HG02981 (cell line): ENCODE results near the gene SPAG9.
A peak's percentile ranks its signal among the peaks of the same experiment; 100 is the strongest.

ENCODE experiments used
- ATAC-seq: cut with Tn5 transposase; IDR thresholded peaks from one replicate; pipeline ENCODE4 v1.9.1; 2021; ENCODE audit warnings: mild to moderate bottlenecking, moderate library complexity; ENCODE audit not compliant: unreplicated experiment

The SPAG9 gene, protein sequence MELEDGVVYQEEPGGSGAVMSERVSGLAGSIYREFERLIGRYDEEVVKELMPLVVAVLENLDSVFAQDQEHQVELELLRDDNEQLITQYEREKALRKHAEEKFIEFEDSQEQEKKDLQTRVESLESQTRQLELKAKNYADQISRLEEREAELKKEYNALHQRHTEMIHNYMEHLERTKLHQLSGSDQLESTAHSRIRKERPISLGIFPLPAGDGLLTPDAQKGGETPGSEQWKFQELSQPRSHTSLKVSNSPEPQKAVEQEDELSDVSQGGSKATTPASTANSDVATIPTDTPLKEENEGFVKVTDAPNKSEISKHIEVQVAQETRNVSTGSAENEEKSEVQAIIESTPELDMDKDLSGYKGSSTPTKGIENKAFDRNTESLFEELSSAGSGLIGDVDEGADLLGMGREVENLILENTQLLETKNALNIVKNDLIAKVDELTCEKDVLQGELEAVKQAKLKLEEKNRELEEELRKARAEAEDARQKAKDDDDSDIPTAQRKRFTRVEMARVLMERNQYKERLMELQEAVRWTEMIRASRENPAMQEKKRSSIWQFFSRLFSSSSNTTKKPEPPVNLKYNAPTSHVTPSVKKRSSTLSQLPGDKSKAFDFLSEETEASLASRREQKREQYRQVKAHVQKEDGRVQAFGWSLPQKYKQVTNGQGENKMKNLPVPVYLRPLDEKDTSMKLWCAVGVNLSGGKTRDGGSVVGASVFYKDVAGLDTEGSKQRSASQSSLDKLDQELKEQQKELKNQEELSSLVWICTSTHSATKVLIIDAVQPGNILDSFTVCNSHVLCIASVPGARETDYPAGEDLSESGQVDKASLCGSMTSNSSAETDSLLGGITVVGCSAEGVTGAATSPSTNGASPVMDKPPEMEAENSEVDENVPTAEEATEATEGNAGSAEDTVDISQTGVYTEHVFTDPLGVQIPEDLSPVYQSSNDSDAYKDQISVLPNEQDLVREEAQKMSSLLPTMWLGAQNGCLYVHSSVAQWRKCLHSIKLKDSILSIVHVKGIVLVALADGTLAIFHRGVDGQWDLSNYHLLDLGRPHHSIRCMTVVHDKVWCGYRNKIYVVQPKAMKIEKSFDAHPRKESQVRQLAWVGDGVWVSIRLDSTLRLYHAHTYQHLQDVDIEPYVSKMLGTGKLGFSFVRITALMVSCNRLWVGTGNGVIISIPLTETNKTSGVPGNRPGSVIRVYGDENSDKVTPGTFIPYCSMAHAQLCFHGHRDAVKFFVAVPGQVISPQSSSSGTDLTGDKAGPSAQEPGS (N-terminal part only)

DNA sequence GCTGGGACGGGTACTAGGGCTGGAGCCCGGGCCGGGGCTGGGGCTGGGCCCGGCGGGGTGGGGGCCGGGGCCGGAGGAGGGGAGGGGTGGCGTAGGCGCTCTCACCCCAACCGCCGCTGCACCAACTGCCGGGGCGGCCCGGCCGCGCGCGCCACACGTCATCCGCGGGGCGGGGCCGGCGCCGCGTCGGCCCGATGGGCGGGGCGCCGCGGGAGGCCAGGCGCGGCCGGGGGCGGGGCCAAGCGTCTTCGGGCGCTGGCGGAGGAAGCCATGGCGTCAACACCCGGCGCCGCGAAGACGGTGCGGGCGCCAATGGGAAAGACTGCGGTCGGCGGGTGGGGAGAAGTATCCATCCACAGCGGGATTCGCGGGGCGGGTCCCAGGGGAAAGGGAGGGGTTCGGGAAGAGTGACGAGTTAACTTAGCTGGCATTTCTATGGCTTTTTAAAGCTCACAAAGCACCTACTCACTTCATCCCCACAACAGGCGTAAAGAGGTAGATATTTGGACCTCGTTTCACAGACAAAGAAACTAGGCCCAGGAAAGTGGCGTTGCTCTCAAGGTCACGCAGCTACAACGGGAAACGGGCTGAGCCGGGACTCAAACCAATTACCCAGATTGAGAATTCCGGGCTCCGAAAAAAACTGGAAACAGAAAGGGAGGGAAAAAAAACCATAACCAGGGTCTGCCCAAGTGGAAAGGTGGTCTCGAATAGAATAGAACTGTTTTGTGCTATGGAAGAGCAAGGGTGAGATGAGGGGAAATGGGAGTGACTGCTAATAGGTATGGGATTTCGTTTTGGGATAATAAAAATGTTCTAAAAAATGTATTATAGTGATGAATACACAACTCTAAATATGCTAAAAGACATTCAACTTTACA is at the start of gene SPAG9:
Gene SPAG9 (minus strand): TSS at position 130 of the 881 bp plus-strand sequence. CDS start 212 bp downstream, outside the sequence.
- ATAC-seq = peak; percentile 65

DNA sequence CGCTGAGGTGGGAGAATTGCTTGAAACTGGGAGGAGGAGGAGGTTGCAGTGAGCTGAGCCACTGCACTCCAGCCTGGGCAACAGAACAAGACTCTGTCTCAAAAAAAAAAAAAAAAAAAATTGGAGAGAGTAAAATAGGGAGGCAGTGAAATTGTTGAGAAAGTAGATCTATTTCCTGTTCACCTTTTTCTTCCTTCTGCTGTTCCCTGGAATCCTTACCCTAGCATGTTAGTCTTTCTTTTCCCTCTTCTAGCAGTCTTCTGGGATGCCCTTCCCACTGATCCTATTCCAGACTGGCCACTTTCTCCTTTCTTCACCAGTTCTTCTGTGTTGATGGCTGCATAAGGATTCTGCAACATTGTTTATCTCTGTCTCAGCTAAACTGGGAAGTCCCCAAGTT is 48.7 kb upstream of the SPAG9 start:
- ATAC-seq = no peak

DNA sequence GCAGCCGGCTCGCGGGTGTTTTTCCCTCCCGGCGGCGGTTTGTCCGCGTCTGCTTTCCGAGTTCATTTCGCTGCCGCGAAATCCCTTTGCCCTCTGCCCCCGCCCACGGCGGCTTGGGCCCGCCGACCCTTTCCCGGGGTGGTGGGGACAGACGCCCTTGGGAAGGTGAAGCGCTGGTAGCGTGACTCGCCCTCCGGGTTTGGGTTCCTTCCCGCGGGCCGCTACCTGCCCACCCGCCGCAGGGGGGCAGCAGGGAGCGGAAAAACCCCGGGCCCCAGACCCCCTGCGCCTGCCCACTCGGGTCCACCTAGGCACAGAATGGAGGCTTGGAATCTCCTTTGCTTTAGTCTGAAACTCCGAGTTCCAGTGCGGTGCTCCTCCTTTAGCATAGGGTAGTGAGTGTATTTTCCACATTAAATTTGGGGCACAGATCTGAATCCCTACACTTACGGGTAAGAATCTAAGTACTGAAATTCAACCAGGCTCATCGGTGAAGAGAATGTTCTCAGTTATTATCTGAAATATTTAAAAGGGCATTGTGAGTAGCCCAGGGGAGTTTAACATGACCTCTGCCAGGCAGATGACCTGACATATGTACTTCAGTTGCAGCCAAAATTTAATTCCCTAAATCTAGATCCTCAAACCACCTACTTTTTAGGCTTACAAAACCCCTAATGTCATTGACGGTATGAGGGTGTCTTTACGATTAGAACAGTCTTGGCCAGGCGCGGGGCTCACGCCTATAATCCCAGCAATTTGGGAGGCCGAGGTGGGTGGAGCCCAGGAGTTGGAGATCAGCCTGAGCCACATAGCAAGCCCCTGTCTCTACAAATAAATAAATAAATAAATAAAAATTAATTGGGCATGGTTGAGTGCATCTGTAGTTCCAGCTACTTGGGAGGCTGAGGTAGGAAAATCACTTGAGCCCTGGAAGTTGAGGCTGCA is 46.6 kb upstream of the SPAG9 start:
- ATAC-seq = peak; percentile 31

DNA sequence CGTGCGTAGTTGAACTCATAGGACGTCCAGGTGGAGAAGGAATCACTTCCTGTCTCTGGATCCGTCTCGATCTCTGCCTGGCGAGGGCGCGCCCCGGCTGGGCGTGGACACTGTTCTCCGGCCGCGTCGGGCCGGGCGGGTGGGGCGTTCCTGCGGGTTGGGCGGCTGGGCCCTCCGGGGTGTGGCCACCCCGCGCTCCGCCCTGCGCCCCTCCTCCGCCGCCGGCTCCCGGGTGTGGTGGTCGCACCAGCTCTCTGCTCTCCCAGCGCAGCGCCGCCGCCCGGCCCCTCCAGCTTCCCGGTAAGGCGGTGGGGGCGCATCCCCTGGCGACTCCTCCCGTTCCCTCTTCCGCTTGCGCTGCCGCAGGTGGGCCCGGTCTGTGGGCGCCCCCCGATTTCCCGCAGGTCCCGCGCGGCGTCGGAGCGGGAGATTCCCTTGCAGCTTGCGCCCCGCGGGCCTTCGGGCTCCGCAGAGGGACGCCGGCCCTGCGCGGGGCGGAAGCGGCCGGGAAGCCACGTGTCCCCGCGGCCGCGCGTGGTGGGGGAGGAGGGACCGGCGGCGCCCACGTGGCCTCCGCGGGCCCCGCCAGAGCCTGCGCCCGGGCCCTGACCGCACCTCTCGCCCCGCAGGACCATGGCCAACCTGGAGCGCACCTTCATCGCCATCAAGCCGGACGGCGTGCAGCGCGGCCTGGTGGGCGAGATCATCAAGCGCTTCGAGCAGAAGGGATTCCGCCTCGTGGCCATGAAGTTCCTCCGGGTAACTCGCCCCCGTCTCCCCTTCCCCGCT is 45.7 kb upstream of the SPAG9 start, which contains the start of gene NME2:
Gene NME2 (plus strand): TSS at position 214 of the 789 bp plus-strand sequence. CDS start 420 bp downstream, at position 634.
- peak; percentile 90 for ATAC-seq

DNA sequence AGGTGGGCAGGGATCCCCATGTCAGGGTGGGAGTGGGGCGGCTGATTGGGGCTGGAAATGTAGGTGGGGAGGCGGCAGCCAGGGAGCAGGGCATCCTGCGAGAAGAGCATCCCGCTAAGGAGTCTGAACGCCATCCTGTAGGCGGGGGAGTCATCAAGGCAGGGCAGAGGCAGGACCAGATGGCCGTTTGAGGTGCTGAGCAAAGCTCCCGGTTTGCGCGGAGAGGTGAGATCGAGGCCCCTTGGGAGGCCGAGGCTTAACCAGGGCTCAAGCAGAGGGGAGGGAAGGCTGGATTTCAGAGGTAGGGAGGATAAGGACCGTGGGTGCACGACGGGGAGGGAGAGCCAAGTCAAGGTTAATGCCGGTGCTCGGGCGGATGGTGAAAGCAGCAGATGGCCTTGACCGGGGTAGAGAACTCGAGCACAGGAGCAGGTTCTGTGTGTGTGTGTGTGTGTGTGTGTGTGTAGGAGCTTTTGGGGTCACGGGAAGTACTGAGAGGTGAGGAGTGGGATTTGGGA is 45.1 kb upstream of the SPAG9 start:
- ATAC-seq = no peak

DNA sequence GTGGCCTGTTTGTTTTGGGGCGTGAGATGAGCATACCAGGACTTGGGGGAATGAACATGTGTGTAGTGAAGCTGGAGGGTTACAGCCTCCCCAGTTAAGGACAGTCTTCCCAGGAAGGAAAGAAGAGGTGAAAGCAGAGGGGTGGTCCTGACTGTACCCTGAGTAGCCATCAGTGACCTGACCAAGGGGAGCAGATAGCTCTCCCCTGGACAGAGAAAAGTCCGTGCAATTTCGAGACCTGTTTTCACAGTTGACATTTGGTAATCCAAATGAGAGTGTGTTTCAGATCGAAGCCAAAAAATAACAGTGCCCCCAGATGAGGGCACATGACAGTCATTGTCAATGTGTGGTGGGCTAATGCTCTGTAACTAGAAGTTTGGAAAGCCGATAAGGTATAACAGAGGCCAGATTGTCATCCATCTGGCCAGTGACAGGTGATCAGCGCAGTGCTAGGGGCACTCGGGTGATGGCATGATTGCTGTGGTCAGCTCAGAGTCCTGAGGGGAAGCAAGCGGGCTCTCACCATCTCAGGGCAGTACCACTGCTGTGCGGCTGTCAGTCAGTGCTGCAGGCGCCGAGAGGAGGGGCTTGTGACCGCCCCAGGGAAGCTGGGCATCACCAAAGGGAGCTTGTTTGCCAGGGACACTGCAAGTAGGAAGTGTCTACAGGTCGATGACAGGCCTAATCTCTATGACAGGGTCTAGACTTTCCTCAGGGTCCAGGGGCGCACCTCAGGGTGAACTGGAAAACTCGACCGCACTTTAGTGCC is 44.4 kb upstream of the SPAG9 start:
- ATAC-seq = no peak

DNA sequence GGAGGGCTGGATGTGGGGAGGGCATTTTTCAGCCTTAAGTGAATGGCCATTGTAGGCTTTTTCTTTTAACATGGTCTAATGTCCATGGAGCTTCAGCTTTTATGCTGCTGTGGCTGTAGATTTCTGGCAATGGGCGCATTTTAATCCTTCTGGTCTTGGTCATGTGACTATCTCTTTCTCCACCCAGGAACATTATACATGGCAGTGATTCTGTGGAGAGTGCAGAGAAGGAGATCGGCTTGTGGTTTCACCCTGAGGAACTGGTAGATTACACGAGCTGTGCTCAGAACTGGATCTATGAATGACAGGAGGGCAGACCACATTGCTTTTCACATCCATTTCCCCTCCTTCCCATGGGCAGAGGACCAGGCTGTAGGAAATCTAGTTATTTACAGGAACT is 40.9 kb upstream of the SPAG9 start:
- no peak for ATAC-seq

DNA sequence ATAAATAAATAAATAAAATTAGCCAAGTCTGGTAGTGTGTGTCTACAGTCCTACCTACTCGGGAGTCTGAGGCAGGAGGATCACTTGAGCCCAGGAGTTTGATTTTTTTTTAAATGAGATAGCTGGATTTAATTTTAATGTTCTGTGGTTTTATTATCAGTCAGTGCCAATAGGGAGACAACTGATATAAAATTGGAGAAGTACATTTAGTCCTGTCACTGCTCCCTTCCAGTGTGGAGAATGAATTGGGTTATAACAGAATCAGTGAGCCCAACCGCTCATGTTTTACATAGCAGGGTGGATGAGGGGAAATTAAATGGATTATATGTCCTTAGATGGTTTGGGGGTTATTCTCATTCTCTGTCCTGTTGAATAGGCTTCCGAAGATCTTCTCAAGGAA is 38.9 kb upstream of the SPAG9 start:
- no peak for ATAC-seq

DNA sequence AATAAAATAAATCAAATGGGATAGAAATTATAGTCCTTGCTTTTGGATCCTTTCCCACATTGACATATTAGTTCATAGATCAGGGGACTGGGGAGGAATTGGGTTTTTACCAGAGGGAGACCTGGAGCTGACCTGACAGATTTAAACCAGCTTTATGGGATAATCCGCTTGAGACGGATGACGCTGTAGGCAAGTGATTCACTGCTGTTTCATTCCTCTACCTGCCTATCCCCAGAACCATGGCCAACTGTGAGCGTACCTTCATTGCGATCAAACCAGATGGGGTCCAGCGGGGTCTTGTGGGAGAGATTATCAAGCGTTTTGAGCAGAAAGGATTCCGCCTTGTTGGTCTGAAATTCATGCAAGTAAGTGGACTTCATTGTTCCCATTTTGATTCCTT is 34.7 kb upstream of the SPAG9 start:
- ATAC-seq = no peak

DNA sequence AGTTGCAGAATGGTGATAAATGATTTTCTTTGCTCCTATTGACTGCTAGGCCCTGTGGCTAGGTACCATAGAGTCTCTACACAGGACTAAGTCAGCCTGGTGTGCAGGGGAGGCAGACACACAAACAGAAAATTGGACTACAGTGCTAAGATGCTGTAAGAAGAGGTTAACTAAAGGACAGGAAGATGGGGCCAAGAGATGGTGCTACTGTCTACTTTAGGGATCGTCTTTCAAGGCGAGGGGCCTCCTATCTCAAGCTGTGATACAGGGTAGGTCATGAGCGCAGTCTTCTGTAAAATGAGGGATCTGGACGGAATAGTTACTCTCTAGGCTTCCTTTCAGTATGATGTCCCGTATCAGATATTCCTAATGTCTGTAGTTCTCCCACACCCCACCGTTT is 33.5 kb upstream of the SPAG9 start:
- ATAC-seq = no peak

DNA sequence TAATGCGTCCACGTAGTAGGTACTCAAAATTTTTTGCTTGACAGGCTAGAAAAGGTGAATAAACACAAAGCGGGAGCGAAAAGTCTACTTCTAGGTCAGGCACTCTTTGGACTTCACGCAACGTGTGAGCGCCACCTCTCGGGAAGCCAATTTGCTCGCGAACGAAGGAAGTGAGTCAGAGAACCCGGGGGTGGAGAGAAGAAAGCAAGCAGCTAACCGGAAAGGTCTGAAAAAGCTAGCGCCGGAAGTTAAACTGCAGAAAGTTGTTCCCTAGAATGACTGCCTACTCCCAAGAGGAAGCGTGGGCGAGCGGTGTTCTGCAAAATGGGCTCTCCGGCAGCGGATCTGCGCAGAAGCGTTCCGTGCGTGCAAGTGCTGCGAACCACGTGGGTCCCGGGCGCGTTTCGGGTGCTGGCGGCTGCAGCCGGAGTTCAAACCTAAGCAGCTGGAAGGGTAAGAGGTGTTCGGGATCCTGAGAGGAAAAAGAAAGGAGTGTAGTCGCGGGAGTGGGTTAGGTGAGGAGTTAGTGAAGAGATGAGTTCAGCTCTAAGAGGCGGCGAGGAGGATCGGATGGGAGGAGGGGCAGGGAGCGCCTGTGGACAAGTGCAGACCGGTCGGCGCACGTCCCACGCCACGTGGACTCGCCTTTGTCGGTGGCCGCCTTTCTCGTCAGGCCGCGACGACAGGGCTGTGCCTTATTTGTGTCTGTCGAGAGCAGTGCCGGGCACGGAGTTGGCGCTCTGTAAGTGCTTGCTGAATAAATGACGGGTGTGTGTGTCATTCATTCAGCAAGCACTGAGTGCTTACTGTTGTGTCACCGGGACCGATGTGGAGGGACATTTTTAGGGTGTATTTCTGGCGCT is 32.8 kb upstream of the SPAG9 start, which contains the start of gene NME1:
Gene NME1 (plus strand): TSS at position 350 of the 863 bp plus-strand sequence. CDS start 2,096 bp downstream, outside the sequence.
- peak; percentile 89 for ATAC-seq

DNA sequence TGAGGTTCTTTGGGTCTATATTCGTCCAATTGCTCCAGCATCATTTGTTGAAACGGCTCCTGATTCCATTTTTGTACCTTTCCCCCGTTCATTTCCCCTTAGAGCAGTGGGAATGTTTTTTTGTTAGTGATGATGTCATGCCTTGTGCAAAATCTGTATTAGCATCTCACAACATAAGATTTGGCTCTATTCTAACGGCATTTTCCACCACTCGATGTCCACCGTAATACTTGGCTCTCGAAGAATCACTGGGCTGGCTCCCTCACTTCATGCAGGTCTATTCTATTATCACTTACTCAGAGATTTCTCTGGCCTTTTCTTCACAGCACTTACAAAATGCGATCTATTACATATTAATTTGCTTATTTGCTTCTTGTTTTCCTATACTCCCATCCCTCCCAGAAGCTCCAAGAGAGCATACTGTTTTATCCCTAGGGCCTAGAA is 32.1 kb upstream of the SPAG9 start:
- ATAC-seq = peak; percentile 3

DNA sequence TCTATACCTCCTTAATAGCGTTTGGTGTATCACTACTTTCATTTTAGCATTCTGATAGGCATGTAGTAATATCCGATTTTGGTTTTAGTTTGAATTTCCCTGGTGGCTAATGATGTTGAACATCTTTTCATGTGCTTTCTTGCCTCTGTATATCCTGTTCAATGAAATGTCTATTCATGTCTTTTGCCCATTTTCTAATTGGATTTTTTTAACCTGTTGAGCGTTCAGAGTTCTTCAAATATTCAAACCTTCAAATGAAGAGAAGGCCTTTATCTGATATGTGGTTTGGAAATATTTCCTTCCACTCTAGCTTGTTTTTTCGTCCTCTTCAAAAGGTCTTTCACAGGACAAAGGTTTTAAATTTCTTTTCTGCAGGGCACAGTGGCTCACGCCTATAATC is 30.3 kb upstream of the SPAG9 start:
- no peak for ATAC-seq

DNA sequence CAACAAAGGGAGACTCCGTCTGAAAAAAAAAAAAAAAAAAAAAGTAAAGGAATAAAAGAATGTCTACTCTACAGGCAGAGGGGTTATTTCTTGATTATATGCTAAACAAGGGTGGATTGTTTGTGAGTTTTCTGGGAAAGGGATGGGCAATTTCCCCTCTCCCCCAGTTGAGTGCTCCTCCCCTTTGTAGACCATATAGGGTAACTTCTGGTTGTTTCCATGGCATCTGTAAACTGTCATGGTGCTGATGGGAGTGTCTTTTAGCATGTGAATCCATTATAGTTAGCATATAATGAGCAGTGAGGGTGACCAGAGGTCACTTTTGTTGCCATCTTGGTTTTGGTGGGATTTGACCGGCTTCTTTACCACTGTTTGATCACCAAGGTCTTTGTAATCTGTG is 28.5 kb upstream of the SPAG9 start:
- no peak for ATAC-seq

DNA sequence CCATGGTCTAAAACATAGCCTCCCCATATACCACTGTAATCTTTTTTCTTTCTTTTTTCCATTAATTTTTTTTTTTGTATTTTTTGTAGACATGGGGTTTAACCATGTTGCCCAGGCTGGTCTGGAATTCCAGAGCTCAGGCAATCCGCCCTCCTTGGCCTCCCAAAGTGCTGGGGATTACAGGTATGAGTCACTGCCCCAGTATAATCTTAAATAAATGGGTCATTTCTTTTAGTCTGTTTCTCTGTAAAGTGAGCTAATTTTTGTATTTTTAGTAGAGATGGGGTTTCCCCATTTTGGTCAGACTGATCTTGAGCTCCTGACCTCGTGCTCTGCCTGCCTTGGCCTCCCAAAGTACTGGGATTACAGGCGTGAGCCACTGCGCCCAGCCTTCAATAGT is 27.0 kb upstream of the SPAG9 start:
- no peak for ATAC-seq
